NCI-H1092 treated with DMSO at 0.1 percent for 48 hours (cell line): ENCODE measurements around the gene GRAMD1B.
A peak's percentile ranks its signal among the peaks of the same experiment; 100 is the strongest.

ENCODE experiments used
- DNase-seq: peaks from one replicate; lab custom pipeline; 2025; lab: John Stamatoyannopoulos, UW

The GRAMD1B gene

DNA sequence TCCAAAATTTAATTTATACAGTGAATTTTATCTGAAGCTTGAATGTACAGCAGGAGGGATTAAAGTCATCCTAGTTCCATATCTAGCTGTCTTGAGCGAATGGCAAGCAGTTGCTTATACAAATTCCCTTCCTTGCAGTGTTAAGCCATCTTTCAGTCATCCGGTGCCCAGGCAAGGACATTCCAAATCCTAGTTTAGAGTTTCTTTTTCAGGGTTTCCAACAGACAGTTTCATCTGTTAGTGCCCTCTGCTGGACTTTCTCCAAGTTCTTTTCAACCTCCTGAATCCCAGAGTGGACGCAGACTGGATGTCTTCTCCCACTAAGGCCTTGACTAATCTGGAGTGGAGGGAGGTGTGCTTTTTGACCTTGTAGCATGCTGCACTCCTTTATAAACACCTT, 45.4 kb downstream of the GRAMD1B start:
- peak; percentile 16 for DNase-seq

DNA sequence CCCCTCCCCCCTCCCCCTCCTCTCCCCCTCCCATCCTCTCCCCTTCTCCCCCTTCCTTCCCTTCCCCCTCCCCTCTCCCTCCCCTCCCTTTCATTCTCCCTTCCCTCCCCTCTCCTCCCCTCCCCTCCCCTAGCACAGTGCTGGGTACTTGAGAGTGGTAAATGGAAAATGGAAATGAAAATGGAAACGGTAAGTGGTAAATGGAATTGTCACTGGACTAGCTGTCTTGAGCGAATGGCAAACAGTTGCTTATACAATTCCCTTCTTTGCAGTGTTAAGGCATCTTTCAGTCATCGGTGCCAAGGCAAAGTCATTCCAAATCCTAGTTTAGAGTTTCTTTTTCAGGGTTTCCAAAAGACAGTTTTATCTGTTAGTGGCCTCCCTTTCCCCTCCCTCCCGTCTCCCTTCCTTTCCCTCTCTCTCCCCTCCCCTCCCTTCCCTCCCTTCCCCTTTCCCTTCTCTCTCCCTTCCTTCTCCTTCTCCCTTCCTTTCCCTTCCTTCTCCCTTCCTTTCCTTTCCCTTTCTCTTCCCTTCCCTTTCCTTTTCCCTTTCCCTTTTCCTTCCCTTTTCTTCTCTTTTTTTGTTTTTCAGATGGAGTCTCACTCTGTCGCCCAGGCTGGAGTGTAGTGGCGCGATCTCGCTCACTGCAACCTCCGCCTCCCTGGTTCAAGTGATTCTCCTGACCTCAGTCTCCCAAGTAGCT, 47.3 kb downstream of the GRAMD1B start:
- DNase-seq, result no peak

DNA sequence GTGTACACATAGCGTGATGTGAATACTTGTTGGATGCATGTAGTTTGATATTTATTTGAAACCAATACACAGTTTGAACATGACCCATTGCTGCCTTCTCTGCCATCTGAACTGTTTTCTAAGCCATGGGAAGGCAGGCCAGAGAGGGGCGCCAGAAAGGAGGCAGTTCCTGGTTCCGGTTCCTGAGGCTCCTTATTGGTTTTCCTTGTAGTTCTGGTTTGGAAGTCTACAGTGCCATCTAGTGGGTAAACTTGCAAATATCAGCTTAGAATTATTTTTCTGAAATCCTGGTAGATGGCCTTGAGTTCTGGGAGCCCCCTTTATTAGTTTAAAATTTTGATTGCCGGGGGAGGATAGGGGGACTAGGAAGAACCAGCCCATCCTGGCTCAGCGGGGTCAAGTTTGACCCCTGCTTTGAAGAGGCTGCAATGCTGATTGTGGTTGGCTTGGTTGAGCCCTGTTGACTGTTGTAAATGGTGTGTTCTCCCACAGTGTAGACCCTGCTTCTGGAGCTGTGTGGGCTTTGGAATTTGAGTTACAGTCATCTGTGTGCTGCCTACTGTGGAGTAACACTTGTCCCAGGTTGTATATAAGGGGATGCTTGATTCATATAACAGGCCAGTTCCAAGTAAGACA, 48.4 kb downstream of the GRAMD1B start:
- peak; percentile 94 for DNase-seq

DNA sequence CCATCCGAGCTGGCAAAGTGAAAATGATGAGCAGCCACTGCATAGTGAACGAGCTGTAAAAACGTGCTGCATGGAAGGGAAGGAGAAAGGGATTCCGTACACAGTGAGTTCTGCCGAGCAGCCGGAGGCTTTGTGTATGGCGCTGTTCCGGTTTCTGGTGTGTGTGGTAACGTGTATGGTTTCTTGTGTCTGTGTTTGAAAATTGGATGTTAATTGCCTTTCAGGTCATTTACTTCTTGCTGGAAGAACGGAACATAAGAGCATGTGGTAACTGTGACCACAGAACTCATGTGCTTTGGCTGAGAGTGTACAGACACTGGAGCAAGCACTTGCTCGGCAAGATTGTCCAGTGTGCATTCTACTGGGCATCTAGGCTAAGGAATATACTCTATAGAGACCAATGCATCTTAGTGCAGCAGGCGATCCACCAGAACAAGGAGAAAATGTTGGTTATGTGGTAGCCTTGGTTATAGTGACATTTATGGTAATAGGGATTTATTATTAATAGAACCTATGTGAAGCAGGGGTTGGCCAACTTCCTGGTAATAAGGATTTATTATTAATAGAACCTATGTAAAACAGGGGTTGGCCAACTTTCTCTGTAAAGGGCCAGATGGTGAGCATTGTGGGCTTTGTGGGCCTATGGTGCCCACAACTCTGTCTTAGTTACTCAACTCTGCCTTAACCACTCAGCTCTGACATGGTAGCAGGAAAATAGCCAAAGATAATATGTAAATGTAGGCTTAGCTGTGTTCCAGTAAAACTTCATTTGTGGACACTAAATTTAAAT, 49.2 kb downstream of the GRAMD1B start:
- no peak for DNase-seq

DNA sequence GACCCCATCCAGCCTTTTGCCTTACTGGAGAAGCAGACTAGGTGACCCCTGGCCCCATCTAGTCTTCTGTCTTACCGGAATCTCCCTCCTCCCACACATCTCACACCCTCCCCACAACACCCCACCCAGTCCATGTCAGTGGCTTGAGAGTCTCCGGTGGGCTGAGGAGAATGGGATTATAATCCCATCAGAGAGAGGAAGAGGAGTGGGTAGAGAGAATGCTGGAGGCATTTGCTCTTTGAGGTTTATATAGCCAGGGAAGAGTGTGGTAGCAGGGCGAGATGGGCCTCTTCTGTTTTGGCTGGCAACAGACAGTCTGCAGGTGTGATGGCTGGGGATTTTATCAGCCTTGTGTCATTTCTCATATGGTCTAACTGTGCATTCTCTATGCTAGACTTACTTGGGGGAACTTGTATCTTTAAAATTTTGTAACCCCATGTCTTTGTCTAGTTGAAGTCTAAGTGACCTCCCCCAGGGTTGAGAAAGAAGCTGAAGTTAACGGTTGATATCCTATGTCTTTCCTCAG, 50.3 kb downstream of the GRAMD1B start:
- DNase-seq, result no peak

DNA sequence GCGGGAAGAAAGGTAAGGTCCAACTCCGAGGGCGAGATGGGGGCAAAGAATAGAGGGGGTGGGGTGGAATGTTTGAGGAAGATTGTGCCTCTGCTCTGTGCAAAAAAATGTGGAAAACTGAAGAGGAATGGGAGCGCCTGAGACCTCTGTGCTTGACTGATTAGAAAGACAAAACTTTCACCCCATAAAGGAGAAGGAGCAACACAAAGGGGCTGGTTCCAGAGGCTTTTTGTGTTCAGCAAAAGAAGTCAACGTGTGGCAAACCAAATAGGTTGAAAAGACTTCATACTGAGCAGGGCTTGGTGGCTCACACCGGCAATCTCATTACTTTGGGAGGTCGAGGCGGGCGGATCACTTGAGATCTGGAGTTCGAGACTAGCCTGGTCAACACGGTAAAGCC, 50.8 kb downstream of the GRAMD1B start:
- DNase-seq, result no peak

DNA sequence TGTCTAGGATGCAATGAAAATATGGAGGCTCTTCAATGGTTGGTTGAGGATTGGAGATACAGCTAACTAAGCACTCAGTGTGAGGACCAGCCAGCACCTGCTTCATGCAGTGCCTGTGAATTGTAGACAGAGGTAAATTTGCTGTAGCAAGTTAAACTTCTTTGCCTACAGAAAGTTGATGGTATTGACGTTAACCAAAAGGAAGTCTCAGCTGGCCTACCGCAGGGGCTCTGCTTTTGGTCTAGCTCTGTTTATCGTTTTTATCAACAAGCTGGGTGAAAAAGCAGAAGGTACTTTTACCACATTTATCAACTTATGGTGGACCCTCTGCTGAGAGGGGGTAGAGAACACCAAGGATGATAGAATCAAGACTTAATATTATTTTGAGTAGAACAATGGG, 51.6 kb downstream of the GRAMD1B start:
- DNase-seq, result no peak

DNA sequence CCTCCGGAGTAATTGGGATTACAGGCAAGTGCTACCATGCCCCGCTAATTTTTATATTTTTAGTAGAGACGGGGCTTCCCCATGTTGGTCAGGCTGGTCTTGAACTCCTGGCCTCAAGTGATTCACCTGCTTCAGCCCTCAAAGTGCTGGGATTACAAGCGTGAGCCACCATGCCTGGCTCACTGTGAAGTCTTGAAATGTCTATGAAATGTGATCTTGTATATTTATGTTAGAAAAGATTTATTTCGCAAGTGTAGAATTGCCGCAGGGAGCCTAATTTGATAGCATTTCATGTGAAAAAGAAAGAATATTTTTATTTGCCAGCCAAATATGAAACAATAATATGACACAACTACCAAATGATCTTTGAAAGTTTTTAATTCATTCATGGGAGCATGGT, 52.1 kb downstream of the GRAMD1B start:
- no peak for DNase-seq

DNA sequence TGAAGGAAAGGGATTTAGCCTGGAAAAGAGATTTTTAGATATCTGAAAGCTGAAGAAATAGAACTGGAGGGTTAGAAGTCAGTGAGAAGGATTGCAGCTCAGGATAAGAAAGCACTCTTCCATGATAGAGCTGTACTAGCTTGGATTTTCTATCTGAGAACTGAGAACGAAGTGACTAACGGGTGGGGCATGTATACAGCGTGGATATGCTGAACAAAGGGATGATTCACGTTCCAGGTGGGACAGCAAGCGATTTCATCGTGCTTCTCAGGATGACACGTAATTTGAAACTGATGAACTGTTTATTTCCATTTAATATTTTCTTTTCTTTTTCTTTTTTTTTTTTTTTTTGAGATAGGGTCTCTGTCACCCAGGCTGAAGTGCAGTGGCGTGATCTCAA, 53.0 kb downstream of the GRAMD1B start:
- no peak for DNase-seq

DNA sequence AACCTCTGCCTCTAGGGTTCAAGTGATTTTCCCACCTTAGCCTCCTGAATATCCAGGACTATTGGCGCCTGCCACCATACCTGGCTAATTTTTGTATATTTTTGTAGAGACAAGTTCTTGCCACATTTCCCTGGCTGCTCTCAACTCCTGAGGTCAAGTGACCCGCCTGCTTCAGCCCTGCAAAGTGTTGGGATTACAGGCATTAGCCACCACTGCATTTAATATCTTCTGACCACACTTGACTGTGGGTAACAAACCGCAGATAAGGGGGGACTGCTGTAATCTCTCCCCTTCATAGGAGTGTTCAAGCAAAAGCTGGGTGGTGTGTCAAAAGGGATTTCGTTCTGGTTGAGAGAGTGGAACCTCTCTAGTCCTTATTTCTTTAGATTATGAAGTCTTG, 53.4 kb downstream of the GRAMD1B start:
- no peak for DNase-seq

DNA sequence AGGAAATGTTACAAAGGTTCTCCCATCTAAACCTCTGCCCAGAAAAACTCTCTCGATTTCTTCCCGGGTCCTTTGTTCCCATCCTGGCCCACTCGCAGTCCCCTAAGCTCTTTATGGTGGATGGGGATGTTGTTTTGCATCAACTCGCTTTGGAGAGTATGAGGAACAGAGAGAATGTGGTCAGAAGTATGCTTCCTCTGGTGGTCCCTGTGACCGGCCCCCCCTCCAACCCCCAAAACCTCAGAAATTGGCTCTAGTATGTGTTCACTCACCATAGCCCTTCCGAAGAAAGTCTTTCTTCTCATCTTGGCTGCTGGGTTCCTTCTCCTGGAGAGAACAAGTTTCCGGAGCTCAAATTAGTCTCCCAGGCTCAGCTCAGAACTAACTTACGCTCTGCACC, 54.4 kb downstream of the GRAMD1B start:
- no peak for DNase-seq

DNA sequence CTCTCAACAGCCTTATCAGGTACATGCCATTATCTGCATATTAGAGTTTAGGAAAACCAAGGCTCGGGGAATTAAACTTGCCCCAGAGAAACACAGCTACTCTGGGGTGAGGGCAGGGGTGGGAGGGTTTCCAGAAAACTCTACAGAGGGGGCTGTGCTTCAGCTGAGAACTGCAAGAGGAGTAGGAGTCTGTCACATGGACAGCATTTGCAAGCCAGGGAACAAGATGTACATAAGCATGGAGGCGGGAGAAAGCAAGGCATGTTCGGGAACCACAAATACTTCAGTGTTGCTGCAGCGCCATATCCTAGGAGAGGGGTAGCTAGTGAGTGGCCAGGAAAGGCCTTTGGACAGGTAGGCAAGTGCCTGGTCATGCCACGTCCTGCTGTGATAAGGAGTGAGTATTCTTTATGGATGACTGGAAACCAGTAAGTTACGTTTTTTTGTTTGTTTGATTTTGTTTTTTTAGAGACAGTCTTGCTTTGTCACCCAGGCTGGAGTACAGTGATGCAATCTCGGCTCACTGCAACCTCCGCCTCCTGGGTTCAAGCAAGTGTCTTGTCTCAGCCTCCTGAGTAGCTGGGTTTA, 57.2 kb downstream of the GRAMD1B start:
- DNase-seq, result no peak

DNA sequence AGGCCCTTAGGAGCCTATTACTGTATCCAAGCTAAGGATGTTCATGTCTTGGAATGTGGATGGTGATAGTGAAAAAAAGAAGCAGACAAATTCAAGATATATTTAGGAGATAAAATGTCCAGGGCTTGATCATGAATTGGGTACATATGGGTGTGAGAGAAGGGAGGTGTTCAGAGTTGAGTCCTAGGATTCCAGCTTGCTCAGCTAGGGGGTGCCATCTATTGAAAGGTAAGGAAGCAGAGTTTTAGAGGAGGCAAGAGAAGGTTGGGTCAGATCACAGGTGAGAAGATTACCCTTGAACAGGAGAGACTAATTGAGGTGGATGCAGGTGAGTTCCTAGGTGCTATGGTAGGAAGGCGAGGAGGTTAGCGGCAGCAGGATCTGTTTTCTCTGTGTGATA, 60.5 kb downstream of the GRAMD1B start:
- DNase-seq, result no peak

DNA sequence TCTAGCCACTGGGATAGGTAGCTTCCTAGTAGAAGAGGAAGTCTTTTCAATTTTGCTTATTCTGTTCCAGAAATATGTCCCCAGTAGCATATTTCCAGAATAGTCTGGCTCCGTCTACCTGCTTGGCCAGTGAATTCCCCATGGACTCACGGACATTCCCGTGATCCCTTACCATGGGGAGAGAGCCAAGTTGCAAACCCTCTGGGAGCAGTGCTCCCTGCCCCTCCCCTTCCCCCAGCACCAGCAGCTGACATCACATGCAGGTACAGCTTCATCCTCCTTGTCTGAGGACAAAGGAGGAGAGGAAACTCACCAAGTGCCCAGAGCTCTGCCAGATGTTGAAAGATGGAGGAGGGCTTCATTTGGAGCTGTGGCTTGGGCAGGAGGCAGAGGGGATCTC, 61.2 kb downstream of the GRAMD1B start:
- DNase-seq, result no peak

DNA sequence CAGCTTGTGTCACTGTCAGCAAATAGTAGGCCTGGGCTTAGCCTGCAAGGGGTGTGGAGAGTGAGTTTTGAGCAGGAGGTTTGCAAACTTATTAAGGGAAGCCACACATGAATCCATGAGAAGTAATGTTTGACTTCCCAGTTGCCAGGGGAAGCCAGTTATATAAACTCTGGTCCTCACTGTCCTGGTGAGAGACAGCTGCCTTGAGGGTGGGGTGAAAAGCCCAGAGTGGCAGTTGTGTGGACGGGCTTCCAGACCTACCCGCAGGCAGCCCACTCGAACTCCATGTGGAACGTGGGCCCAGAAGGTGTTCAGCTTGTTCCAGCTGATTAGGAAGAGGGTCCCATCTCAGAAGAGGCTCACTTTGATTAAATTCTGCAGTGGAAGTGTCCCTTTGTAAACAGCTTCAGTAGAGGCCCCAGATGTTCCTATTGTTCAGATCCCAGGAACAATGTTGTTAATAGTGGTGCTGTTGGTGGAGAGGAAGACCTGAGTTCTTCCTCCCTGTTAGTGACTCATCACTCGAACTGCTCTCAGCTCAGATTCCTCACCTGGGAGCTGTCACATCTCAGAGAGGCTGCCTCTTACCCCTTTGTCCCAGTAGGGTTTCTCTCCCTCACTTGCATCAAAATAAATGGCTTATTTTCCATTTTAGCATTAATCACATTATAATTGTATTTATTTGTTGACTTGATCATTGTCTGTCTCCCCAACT, 63.4 kb downstream of the GRAMD1B start:
- no peak for DNase-seq

DNA sequence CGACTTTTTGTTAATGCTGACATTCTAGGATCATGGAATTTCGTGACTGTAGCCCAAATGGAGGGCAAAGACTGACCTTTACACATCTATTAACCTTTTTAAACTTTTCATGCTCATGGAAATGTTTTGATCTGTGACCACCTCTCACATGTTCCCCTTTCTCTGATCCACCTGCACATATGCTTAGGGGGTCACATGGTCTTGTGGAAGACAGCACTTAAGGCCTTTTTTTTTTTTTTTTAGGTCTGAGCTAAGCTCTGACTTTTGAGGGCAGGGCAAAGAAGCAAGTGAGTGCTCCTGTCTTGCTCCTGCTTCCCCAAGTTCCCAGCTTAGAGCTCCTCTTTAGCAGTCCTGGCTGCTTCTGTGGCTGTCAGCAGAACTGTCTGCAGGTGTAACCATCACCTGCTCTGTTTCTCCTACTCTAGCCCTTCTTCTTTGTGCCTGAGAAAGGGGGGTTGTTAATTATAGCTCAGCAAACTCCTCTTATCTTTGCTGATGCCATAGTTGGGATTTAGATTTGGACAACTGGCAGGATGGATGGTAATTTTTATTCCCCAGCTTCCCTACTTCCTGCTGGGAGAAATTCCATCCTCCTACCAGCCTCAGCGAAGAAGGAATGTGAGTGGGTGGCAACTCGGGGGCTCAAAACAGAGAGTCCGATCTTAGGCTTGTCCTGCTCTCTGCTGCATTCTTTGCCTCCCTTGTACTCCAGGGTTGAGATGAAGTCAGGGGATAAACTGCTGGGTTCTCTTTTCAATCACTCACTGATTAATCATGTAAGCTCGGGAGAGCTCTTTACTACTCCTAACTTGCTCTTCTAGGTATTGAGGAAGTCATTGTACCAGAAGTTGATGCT, 64.4 kb downstream of the GRAMD1B start:
- no peak for DNase-seq

DNA sequence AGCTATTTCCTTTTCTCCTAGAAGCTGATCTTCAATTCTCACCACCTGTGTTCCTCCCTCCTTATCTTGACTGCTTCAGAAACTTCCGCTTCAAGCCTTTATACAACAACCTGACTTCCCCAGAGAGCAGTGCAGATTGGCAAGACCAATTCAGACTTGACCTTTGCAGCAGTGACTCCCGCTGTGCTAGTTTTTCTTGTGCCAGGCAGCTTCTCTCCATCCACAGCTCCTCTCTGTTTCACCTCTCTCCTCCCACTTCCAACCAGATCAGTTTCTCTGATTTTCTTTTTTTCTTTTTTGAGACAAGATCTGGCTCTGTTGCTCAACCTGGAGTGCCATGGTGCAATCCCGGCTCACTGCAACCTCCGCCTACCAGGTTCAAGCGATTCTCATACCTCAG, 74.3 kb downstream of the GRAMD1B start:
- DNase-seq, result no peak

DNA sequence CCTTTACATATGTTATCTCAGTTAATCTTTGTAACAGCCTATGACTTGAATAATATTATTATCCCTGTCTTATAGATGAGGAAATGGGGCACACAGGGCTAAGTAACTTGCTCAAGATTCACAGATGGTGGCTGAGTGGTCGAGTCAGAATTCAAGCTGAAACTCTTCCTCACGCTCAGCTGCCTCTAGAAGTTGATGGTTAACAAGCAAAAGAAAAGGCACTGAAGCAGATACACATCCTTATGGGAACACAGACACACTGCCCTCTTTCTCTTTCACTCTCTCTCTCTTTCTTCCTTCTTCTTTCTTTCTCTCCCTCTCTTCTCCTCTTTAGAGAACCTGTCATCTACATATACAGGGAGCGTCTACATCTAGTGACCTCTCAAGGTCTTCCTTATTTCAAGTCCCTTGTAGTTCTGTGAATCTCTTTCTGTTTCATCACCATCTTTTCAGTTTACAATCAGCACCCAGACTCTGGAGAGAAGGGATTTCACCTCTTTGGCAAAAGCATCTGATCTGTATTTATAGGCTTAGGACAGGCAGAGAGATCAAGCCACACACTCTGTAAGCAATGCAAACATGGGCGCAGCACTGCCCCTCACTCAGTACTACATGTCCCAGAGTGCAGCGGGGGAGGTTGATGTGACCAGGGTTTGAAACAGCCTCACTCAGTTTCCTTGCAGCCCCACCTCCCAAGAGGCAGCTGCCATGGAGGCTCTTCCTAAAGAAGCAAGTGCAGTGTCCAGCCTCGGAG, 75.7 kb downstream of the GRAMD1B start:
- DNase-seq, result peak; percentile 16

DNA sequence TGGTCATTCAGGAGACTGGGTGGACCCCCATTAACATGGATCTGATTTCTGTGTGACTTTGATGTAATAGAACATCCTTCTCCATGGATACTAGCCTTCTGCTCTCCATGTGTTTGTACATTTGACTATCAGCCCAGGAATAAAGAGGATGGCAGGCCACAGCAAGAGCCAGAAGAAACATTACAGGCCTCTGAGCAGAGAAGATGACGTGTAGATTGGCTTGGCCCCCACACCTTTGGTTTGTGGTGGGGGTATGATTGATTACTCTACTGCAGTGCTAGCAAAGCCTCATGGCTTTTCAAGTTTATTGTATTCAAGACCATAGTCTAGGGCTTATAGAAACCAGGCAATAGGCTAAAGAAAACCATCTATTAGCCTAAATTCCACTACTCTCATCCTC, 77.0 kb downstream of the GRAMD1B start:
- DNase-seq, result no peak
